D721Med (cell line): ENCODE data around the gene B3GALT2.

Experiments used
- DNase-seq: peaks from one replicate; pipeline ENCODE4 v3.0.0; 2011; ENCODE audit warnings: low spot score; ENCODE audit not compliant: insufficient read length
- FAIRE-seq: peaks from 2 replicates; lab custom pipeline; 2011; peaks lifted over from hg19 to GRCh38; lab: Jason Lieb, UNC
- TF ChIP-seq, protein P1 (sequence below): IDR thresholded peaks from 2 replicates; pipeline ENCODE4 v1.5.1; 2012; ENCODE audit warnings: mild to moderate bottlenecking, control low read depth; ENCODE audit not compliant: insufficient read depth; ENCODE audit errors: missing control alignments

Gene B3GALT2

DNA sequence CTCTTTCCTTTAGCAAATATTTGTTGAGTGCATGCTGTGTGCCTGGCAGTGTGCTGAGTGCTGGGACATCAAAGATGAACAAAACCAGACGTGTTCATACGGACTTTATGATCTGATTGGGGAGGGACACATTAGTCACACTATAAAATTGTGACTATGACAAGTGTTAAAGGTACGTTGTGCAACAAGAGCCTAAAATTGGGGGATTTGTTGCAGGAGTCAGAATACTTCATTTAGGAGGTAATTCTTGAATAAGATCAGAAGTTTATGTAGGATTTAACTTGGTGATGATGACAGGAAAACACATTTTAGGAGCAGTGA lies 29.6 kb downstream of the B3GALT2 start:
- DNase-seq (no peak), FAIRE-seq (no peak)
- TF ChIP-seq, protein P1, sequence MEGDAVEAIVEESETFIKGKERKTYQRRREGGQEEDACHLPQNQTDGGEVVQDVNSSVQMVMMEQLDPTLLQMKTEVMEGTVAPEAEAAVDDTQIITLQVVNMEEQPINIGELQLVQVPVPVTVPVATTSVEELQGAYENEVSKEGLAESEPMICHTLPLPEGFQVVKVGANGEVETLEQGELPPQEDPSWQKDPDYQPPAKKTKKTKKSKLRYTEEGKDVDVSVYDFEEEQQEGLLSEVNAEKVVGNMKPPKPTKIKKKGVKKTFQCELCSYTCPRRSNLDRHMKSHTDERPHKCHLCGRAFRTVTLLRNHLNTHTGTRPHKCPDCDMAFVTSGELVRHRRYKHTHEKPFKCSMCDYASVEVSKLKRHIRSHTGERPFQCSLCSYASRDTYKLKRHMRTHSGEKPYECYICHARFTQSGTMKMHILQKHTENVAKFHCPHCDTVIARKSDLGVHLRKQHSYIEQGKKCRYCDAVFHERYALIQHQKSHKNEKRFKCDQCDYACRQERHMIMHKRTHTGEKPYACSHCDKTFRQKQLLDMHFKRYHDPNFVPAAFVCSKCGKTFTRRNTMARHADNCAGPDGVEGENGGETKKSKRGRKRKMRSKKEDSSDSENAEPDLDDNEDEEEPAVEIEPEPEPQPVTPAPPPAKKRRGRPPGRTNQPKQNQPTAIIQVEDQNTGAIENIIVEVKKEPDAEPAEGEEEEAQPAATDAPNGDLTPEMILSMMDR = no peak

DNA sequence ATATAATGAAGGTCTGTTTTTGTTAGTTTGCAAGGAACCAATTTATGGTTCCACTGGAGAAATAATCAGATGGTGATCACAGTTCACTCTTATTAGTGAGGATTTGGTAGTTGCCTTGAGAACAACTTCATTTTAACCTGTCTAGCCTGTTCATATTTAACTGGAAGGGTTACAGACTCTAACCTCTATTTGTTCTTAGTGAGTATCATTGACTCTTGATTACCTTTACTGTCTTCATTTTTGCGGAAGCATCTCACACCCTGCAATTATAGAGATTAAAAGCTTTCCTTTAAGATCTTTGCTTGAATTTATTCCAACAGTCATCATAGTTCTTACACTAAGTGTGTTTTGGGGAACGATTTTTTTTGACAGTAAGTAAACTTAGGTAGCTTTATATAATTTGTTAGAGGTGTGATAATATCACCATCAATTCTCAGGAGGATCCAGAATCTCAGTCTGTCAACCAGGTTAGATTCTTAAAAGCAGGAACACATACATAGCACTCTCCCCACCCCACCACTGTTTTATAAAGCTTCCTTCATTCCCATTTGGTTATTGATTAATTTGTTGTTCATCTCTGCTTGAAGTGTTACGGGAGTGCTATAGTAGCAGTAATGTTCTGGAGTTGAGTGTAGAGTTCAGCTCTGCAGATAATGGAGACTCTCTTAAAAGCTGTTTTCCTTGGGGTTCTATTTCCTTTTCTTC lies 30.1 kb downstream of the B3GALT2 start:
- TF ChIP-seq, protein P1 = no peak
- peak; percentile 92 for FAIRE-seq
- DNase-seq = no peak

DNA sequence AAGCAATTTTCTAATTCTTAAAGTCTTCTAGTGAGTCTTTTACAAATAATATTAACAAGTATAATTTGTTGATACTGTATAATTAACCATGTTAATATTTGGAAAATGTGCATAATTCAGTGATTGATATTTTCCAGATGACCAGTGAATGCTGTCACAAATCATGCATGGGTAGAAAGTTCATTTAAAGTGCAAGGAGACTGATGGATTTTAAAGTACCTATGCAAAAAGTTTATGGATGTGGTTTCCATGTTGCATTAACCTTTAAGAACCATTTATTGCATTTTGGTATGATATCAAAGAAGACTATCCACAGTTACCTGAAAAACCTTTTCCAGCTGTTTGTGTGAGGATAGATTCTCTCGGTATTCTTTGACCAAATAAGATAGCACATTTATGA lies 41.4 kb downstream of the B3GALT2 start:
- DNase-seq = no peak
- TF ChIP-seq, protein P1 = no peak
- FAIRE-seq = peak; percentile 93

DNA sequence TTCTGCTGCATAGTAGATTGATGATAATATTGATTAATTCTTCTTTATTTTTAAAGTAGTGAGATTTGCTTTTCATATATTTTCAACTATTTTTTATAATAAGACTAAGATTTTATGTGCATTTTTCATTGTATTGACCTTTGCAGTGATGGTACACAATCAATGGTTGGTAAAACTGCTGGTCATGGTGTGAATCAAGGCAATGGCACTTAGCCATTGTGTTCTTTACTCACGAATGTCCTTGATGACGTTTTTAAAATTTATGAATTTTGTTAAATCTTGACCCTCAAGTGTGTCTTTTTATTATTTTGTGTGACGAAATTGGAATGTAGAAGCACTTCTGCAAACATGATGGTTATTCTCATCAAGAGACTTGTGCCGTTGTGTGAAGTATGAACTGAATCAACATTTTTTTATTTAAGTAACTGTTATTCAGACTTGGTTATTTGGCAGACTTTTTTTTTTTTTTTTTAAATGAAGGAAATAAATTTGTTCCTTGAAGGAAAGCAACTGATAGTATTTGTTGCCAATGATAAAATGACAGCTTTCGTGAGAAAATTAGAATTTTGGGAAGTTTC lies 42.0 kb downstream of the B3GALT2 start:
- TF ChIP-seq, protein P1 = no peak
- DNase-seq = no peak
- peak; percentile 44 for FAIRE-seq

DNA sequence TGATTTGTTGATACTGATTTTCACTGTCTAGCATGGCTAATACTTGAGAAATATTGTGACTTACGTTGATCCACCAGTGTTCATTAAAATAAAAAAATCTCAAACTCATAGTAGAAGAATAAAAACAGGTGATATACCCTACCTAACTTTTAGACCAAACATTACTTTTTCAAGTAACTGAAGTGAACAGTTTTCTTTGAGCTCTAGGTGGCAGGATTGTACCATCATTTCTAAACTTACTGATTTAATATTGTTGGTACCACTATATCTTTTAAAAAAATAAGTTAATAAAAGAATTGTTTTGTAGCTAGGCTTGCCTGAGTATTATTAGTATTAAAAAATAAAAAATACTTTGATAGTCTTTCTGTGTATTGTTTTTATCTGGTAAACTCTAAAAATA lies 43.1 kb downstream of the B3GALT2 start:
- FAIRE-seq (peak; percentile 55), DNase-seq (no peak)
- TF ChIP-seq, protein P1 = peak; percentile 52

DNA sequence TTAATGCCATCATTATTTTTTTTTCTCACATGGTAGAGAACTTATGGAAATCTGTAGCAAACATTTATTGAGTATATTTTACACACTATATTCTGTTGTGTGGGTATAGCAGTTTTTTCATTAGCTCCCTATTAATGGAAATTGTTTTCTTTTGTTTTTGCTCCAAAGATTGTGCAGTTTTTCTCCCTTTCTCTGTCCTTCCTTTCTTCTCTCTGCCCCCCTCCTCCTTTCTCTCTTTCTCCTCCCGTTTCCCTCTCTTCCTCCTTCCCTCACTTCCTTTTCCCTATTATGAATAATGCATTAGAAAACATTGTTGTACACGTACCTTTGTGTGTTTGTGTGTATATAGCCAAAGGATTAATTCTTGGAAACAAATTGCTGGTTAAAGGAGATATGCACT lies 44.0 kb downstream of the B3GALT2 start:
- DNase-seq = no peak
- TF ChIP-seq, protein P1 = no peak
- FAIRE-seq = peak; percentile 51

DNA sequence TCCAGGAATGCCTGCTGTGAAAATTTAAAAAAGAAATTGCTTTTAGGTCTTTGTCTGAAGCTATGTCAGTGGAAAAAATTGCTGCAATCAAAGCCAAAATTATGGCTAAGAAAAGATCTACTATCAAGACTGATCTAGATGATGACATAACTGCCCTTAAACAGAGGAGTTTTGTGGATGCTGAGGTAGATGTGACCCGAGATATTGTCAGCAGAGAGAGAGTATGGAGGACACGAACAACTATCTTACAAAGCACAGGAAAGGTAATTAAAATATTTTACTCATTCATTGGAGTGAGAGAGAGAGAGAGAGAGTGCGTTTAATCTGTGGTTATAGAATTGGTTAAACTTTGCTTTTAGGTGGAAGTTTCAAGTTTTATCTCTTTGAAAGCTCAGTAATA lies 44.6 kb downstream of the B3GALT2 start:
- DNase-seq (no peak), FAIRE-seq (peak; percentile 68)

More for the DNA sequence above, 44.6 kb downstream of the B3GALT2 start:
- TF ChIP-seq, protein P1 = no peak
